ENCODE data around the gene BAIAP2L1. TPM values are rescaled to one million over a fixed set of nuclear protein-coding genes. Genes with fewer than 3 reads are reported as not detected.
A peak's percentile ranks its signal among the peaks of the same experiment; 100 is the strongest.

Gene BAIAP2L1
- total and polyA plus RNA-seq, 5 donors, result 0.71 to 2.1 (median 1.2) TPM

- Histone ChIP-seq H3K4me3 (ENCODE audit: low read length) (peak overlapping the region; percentile 92), H3K27me3 (ENCODE audit: control insufficient read depth, insufficient read depth) (no peaks in the 10 kb centered on the region), H3K9me3 (ENCODE audit: control insufficient read depth, low read length) (no peaks in the 10 kb centered on the region), H3K4me1 (ENCODE audit: control insufficient read depth, insufficient read depth, low read length) (peaks cover 17% of the 10 kb centered on the region), H3K27ac (ENCODE audit: low read length) (peak overlapping the region; percentile 9)
- DNase-seq, result peak; percentile 53 to 75 (median 74)
- WGBS, result 36% methylated on average over 19 of the region's 19 CpGs
- peak in 1 of 2 donors; percentile 18 for ATAC-seq
- intact Hi-C loops (cut with DNase I), result no loop called here
Measured at GRCh38 chr7:98283127-98283886, 117.6 kb downstream of the BAIAP2L1 start.

GRCh38 chr7:98282703-98283102 lies 118.2 kb downstream of the BAIAP2L1 start:
- Histone ChIP-seq H3K27ac (ENCODE audit: low read length) (peak overlapping the region; percentile 9), H3K9me3 (ENCODE audit: control insufficient read depth, low read length) (no peaks in the 10 kb centered on the region), H3K27me3 (ENCODE audit: control insufficient read depth, insufficient read depth) (no peaks in the 10 kb centered on the region), H3K4me1 (ENCODE audit: control insufficient read depth, insufficient read depth, low read length) (peaks cover 17% of the 10 kb centered on the region), H3K4me3 (ENCODE audit: low read length) (peak overlapping the region; percentile 92)
- no peak for ATAC-seq
- WGBS, result 23% methylated on average over 16 of the region's 16 CpGs
- no peak for DNase-seq
- intact Hi-C loops (cut with DNase I), result no loop called here

GRCh38 chr7:98281757-98282606 lies 118.9 kb downstream of the BAIAP2L1 start:
- ATAC-seq (no peak), DNase-seq (peak in 2 of 3 donors; percentile 59 to 83)
- intact Hi-C loops (cut with DNase I), result no loop called here
- Histone ChIP-seq H3K4me3 (ENCODE audit: low read length) (peak overlapping the region; percentile 92), H3K9me3 (ENCODE audit: control insufficient read depth, low read length) (no peaks in the 10 kb centered on the region), H3K4me1 (ENCODE audit: control insufficient read depth, insufficient read depth, low read length) (peaks cover 17% of the 10 kb centered on the region), H3K27ac (ENCODE audit: low read length) (peak overlapping the region; percentile 9), H3K27me3 (ENCODE audit: control insufficient read depth, insufficient read depth) (no peaks in the 10 kb centered on the region)
- WGBS, result 1% methylated on average over 75 of the region's 77 CpGs

- peak; percentile 82 to 83 for ATAC-seq
- WGBS, result under 1% methylated on average over 85 of the region's 92 CpGs
- intact Hi-C loops (cut with DNase I), result no loop called here
Measured at GRCh38 chr7:98280791-98281756, 119.8 kb downstream of the BAIAP2L1 start, which contains the start of gene BRI3. Gene BRI3, plus strand, starts transcription at chr7:98281686. Its CDS starts 110 bp downstream, at chr7:98281796.

GRCh38 chr7:98280296-98280695 lies 120.6 kb downstream of the BAIAP2L1 start:
- WGBS, result 63% methylated on average over 7 of the region's 7 CpGs
- Histone ChIP-seq H3K4me3 (ENCODE audit: low read length) (peak overlapping the region; percentile 92), H3K4me1 (ENCODE audit: control insufficient read depth, insufficient read depth, low read length) (peaks cover 3% of the 10 kb centered on the region), H3K27me3 (ENCODE audit: control insufficient read depth, insufficient read depth) (no peaks in the 10 kb centered on the region), H3K9me3 (ENCODE audit: control insufficient read depth, low read length) (no peaks in the 10 kb centered on the region), H3K27ac (ENCODE audit: low read length) (no peak overlapping the region)
- no peak for DNase-seq
- ATAC-seq, result no peak
- intact Hi-C loops (cut with DNase I), result no loop called here

More at GRCh38 chr7:98280791-98281756, 119.8 kb downstream of the BAIAP2L1 start, which contains the start of gene BRI3:
- Histone ChIP-seq H3K27me3 (ENCODE audit: control insufficient read depth, insufficient read depth) (no peaks in the 10 kb centered on the region), H3K4me3 (ENCODE audit: low read length) (peak within 1 kb of the TSS; percentile 92), H3K27ac (ENCODE audit: low read length) (peak within 1 kb of the TSS; percentile 73), H3K4me1 (ENCODE audit: control insufficient read depth, insufficient read depth, low read length) (peaks cover 11% of the 10 kb centered on the region), H3K9me3 (ENCODE audit: control insufficient read depth, low read length) (no peaks in the 10 kb centered on the region)
- DNase-seq, result peak; percentile 91 to 97 (median 97)

GRCh38 chr7:98278936-98279335 lies 122.0 kb downstream of the BAIAP2L1 start:
- Histone ChIP-seq H3K27ac (ENCODE audit: low read length) (no peak overlapping the region), H3K4me1 (ENCODE audit: control insufficient read depth, insufficient read depth, low read length) (no peaks in the 10 kb centered on the region), H3K4me3 (ENCODE audit: low read length) (no peak overlapping the region), H3K27me3 (ENCODE audit: control insufficient read depth, insufficient read depth) (no peaks in the 10 kb centered on the region), H3K9me3 (ENCODE audit: control insufficient read depth, low read length) (no peaks in the 10 kb centered on the region)
- intact Hi-C loops (cut with DNase I), result no loop called here
- DNase-seq, result no peak
- WGBS, result 75% methylated on average over 4 of the region's 4 CpGs
- no peak for ATAC-seq

GRCh38 chr7:98278408-98278807 lies 122.5 kb downstream of the BAIAP2L1 start:
- no peak overlapping the region for H3K4me3 ChIP-seq (ENCODE audit: low read length)
- H3K9me3 ChIP-seq (ENCODE audit: control insufficient read depth, low read length), result no peaks in the 10 kb centered on the region
- H3K27me3 ChIP-seq (ENCODE audit: control insufficient read depth, insufficient read depth), result no peaks in the 10 kb centered on the region
- 93% methylated on average over 5 of the region's 5 CpGs for WGBS
- ATAC-seq (no peak), DNase-seq (no peak)
- no peaks in the 10 kb centered on the region for H3K4me1 ChIP-seq (ENCODE audit: control insufficient read depth, insufficient read depth, low read length)
- intact Hi-C loops (cut with DNase I), result no loop called here
- no peak overlapping the region for H3K27ac ChIP-seq (ENCODE audit: low read length)

GRCh38 chr7:98276241-98276761 lies 124.6 kb downstream of the BAIAP2L1 start:
- no peak for DNase-seq
- H3K27me3 ChIP-seq (ENCODE audit: control insufficient read depth, insufficient read depth), result no peaks in the 10 kb centered on the region
- peak in 1 of 2 donors; percentile 5 for ATAC-seq
- H3K27ac ChIP-seq (ENCODE audit: low read length), result no peak overlapping the region
- no peaks in the 10 kb centered on the region for H3K9me3 ChIP-seq (ENCODE audit: control insufficient read depth, low read length)
- no peak overlapping the region for H3K4me3 ChIP-seq (ENCODE audit: low read length)
- WGBS, result 50% methylated on average over 5 of the region's 5 CpGs
- H3K4me1 ChIP-seq (ENCODE audit: control insufficient read depth, insufficient read depth, low read length), result no peaks in the 10 kb centered on the region
- intact Hi-C loops (cut with DNase I), result no loop called here

GRCh38 chr7:98267303-98267702 lies 133.6 kb downstream of the BAIAP2L1 start:
- no peak overlapping the region for H3K4me3 ChIP-seq (ENCODE audit: low read length)
- WGBS, result 81% methylated on average over 3 of the region's 3 CpGs
- H3K4me1 ChIP-seq (ENCODE audit: control insufficient read depth, insufficient read depth, low read length), result no peaks in the 10 kb centered on the region
- ATAC-seq (no peak), DNase-seq (no peak)
- intact Hi-C loops (cut with DNase I), result no loop called here
- no peaks in the 10 kb centered on the region for H3K27me3 ChIP-seq (ENCODE audit: control insufficient read depth, insufficient read depth)
- H3K9me3 ChIP-seq (ENCODE audit: control insufficient read depth, low read length), result no peaks in the 10 kb centered on the region
- no peak overlapping the region for H3K27ac ChIP-seq (ENCODE audit: low read length)

GRCh38 chr7:98266840-98267239 lies 134.1 kb downstream of the BAIAP2L1 start:
- ATAC-seq, result peak in 1 of 2 donors; percentile 46
- no peak overlapping the region for H3K4me3 ChIP-seq (ENCODE audit: low read length)
- WGBS, result 95% methylated on average over 2 of the region's 2 CpGs

More at GRCh38 chr7:98266840-98267239, 134.1 kb downstream of the BAIAP2L1 start:
- no peaks in the 10 kb centered on the region for H3K4me1 ChIP-seq (ENCODE audit: control insufficient read depth, insufficient read depth, low read length)
- no peak overlapping the region for H3K27ac ChIP-seq (ENCODE audit: low read length)
- DNase-seq, result no peak
- intact Hi-C loops (cut with DNase I), result no loop called here
- H3K27me3 ChIP-seq (ENCODE audit: control insufficient read depth, insufficient read depth), result no peaks in the 10 kb centered on the region
- H3K9me3 ChIP-seq (ENCODE audit: control insufficient read depth, low read length), result no peaks in the 10 kb centered on the region

All from right cardiac atrium (tissue), 5 donors.